Measurements from ENCODE around the gene AK5.

AK5 gene

GRCh38 chr1:77560741-77561140, 278.9 kb downstream of the AK5 start:
- no peak for DNase-seq (ENCODE audit: low spot score in 2 of 2)
- Mint-ChIP-seq H3K4me1 (no peaks in the 10 kb centered on the region), H3K9me3 (no peaks in the 10 kb centered on the region), H3K4me3 (no peak overlapping the region), H3K27ac (no peak overlapping the region), H3K27me3 (no peaks in the 10 kb centered on the region), H3K36me3 (peaks cover 18% of the 10 kb centered on the region)
- ATAC-seq (ENCODE audit: low read depth), result no peak

- Mint-ChIP-seq H3K4me1 (no peaks in the 10 kb centered on the region), H3K4me3 (no peak overlapping the region), H3K9me3 (no peaks in the 10 kb centered on the region), H3K36me3 (peaks cover 34% of the 10 kb centered on the region), H3K27me3 (no peaks in the 10 kb centered on the region), H3K27ac (no peak overlapping the region)
- DNase-seq (ENCODE audit: low spot score in 2 of 2) (no peak), ATAC-seq (ENCODE audit: low read depth) (no peak)
Measured at GRCh38 chr1:77562596-77563150, 280.9 kb downstream of the AK5 start.

GRCh38 chr1:77565321-77565720, 283.5 kb downstream of the AK5 start:
- Mint-ChIP-seq H3K9me3 (no peaks in the 10 kb centered on the region), H3K27me3 (no peaks in the 10 kb centered on the region), H3K36me3 (peaks cover 44% of the 10 kb centered on the region), H3K4me3 (no peak overlapping the region), H3K4me1 (no peaks in the 10 kb centered on the region), H3K27ac (no peak overlapping the region)
- ATAC-seq (ENCODE audit: low read depth), result no peak
- DNase-seq (ENCODE audit: low spot score in 2 of 2), result no peak

GRCh38 chr1:77571642-77572041, 289.8 kb downstream of the AK5 start:
- Mint-ChIP-seq H3K4me3 (no peak overlapping the region), H3K4me1 (no peaks in the 10 kb centered on the region), H3K27me3 (no peaks in the 10 kb centered on the region), H3K36me3 (peaks cover 40% of the 10 kb centered on the region), H3K27ac (no peak overlapping the region), H3K9me3 (no peaks in the 10 kb centered on the region)
- no peak for DNase-seq (ENCODE audit: low spot score in 2 of 2)
- ATAC-seq (ENCODE audit: low read depth), result no peak

GRCh38 chr1:77579547-77579946, 297.7 kb downstream of the AK5 start:
- ATAC-seq (ENCODE audit: low read depth), result no peak
- no peaks in the 10 kb centered on the region for H3K4me1 Mint-ChIP-seq
- H3K4me3 Mint-ChIP-seq, result no peak overlapping the region
- no peaks in the 10 kb centered on the region for H3K27me3 Mint-ChIP-seq
- DNase-seq (ENCODE audit: low spot score in 2 of 2), result no peak
- no peaks in the 10 kb centered on the region for H3K9me3 Mint-ChIP-seq
- H3K36me3 Mint-ChIP-seq, result peaks cover 25% of the 10 kb centered on the region
- no peak overlapping the region for H3K27ac Mint-ChIP-seq

- H3K4me1 Mint-ChIP-seq, result peaks cover 3% of the 10 kb centered on the region
- no peaks in the 10 kb centered on the region for H3K27me3 Mint-ChIP-seq
- no peaks in the 10 kb centered on the region for H3K9me3 Mint-ChIP-seq
- no peak for DNase-seq (ENCODE audit: low spot score in 2 of 2)
- no peak for ATAC-seq (ENCODE audit: low read depth)
- peaks cover 19% of the 10 kb centered on the region for H3K36me3 Mint-ChIP-seq
- H3K4me3 Mint-ChIP-seq, result no peak overlapping the region
- no peak overlapping the region for H3K27ac Mint-ChIP-seq
Measured at GRCh38 chr1:77582905-77583304, 301.1 kb downstream of the AK5 start.

GRCh38 chr1:77583483-77583882, 301.7 kb downstream of the AK5 start:
- no peak for DNase-seq (ENCODE audit: low spot score in 2 of 2)

GRCh38 chr1:77584884-77585283, 303.1 kb downstream of the AK5 start:
- Mint-ChIP-seq H3K27ac (no peak overlapping the region), H3K4me3 (no peak overlapping the region), H3K36me3 (peaks cover 17% of the 10 kb centered on the region), H3K27me3 (no peaks in the 10 kb centered on the region), H3K4me1 (peaks cover 3% of the 10 kb centered on the region), H3K9me3 (no peaks in the 10 kb centered on the region)
- ATAC-seq (ENCODE audit: low read depth), result no peak
- no peak for DNase-seq (ENCODE audit: low spot score in 2 of 2)

More at GRCh38 chr1:77583483-77583882, 301.7 kb downstream of the AK5 start:
- peaks cover 3% of the 10 kb centered on the region for H3K4me1 Mint-ChIP-seq
- H3K9me3 Mint-ChIP-seq, result no peaks in the 10 kb centered on the region
- no peaks in the 10 kb centered on the region for H3K27me3 Mint-ChIP-seq
- H3K4me3 Mint-ChIP-seq, result no peak overlapping the region
- no peak for ATAC-seq (ENCODE audit: low read depth)
- H3K36me3 Mint-ChIP-seq, result peaks cover 19% of the 10 kb centered on the region
- H3K27ac Mint-ChIP-seq, result no peak overlapping the region

GRCh38 chr1:77585610-77586314, 303.9 kb downstream of the AK5 start:
- DNase-seq (ENCODE audit: low spot score in 2 of 2), result no peak
- Mint-ChIP-seq H3K27me3 (no peaks in the 10 kb centered on the region), H3K27ac (peak overlapping the region; percentile 42), H3K4me3 (no peak overlapping the region), H3K4me1 (peaks cover 3% of the 10 kb centered on the region), H3K9me3 (no peaks in the 10 kb centered on the region), H3K36me3 (peaks cover 12% of the 10 kb centered on the region)
- ATAC-seq (ENCODE audit: low read depth), result no peak

- no peak overlapping the region for H3K4me3 Mint-ChIP-seq
- peaks cover 5% of the 10 kb centered on the region for H3K36me3 Mint-ChIP-seq
- no peaks in the 10 kb centered on the region for H3K27me3 Mint-ChIP-seq
- ATAC-seq (ENCODE audit: low read depth) (no peak), DNase-seq (ENCODE audit: low spot score in 2 of 2) (no peak)
- H3K4me1 Mint-ChIP-seq, result peaks cover 3% of the 10 kb centered on the region
- no peaks in the 10 kb centered on the region for H3K9me3 Mint-ChIP-seq
- H3K27ac Mint-ChIP-seq, result no peak overlapping the region
Measured at GRCh38 chr1:77589231-77589630, 307.4 kb downstream of the AK5 start.

GRCh38 chr1:77590651-77591050, 308.8 kb downstream of the AK5 start:
- ATAC-seq (ENCODE audit: low read depth) (no peak), DNase-seq (ENCODE audit: low spot score in 2 of 2) (no peak)
- H3K36me3 Mint-ChIP-seq, result peaks cover 12% of the 10 kb centered on the region
- peaks cover 4% of the 10 kb centered on the region for H3K4me1 Mint-ChIP-seq
- no peak overlapping the region for H3K4me3 Mint-ChIP-seq
- no peaks in the 10 kb centered on the region for H3K27me3 Mint-ChIP-seq
- no peaks in the 10 kb centered on the region for H3K9me3 Mint-ChIP-seq
- no peak overlapping the region for H3K27ac Mint-ChIP-seq

GRCh38 chr1:77592906-77593305, 311.1 kb downstream of the AK5 start:
- peaks cover 4% of the 10 kb centered on the region for H3K4me1 Mint-ChIP-seq
- H3K27ac Mint-ChIP-seq, result no peak overlapping the region
- peaks cover 1% of the 10 kb centered on the region for H3K9me3 Mint-ChIP-seq
- ATAC-seq (ENCODE audit: low read depth) (no peak), DNase-seq (ENCODE audit: low spot score in 2 of 2) (no peak)
- peaks cover 22% of the 10 kb centered on the region for H3K36me3 Mint-ChIP-seq
- no peaks in the 10 kb centered on the region for H3K27me3 Mint-ChIP-seq
- H3K4me3 Mint-ChIP-seq, result no peak overlapping the region

- Mint-ChIP-seq H3K4me1 (peaks cover 4% of the 10 kb centered on the region), H3K27ac (no peak overlapping the region), H3K36me3 (peaks cover 22% of the 10 kb centered on the region), H3K27me3 (no peaks in the 10 kb centered on the region), H3K4me3 (no peak overlapping the region), H3K9me3 (peaks cover 1% of the 10 kb centered on the region)
- ATAC-seq (ENCODE audit: low read depth) (no peak), DNase-seq (ENCODE audit: low spot score in 2 of 2) (no peak)
Measured at GRCh38 chr1:77594366-77595112, 312.7 kb downstream of the AK5 start.

- Mint-ChIP-seq H3K27ac (no peak overlapping the region), H3K4me3 (no peak overlapping the region), H3K27me3 (no peaks in the 10 kb centered on the region), H3K4me1 (peaks cover 4% of the 10 kb centered on the region), H3K9me3 (peaks cover 1% of the 10 kb centered on the region), H3K36me3 (peaks cover 25% of the 10 kb centered on the region)
- ATAC-seq (ENCODE audit: low read depth) (no peak), DNase-seq (ENCODE audit: low spot score in 2 of 2) (no peak)
Measured at GRCh38 chr1:77597310-77597709, 315.5 kb downstream of the AK5 start.

All from memory B cell (primary cell).